Natural killer cell (primary cell): ENCODE measurements around the gene AARS1. TPM values are rescaled to one million over a fixed set of nuclear protein-coding genes. Genes with fewer than 3 reads are reported as not detected.

Experiments
- ATAC-seq, 3 donors: fragments of 150-1000 bp in 2 of 3; fragments of 200-7000 bp in 1 of 3; cut with Tn5 transposase; 1 replicate in 1 of 3; 2 replicates in 2 of 3; pipeline ENCODE4 v1.10.0; 2021; ENCODE audit warnings: mild to moderate bottlenecking in 2 of 3, moderate library complexity in 2 of 3
- DNase-seq, 2 donors: peaks; one replicate each; pipeline versions ENCODE4 v3.0.0 to v3.0.0-alpha.2; 2013 to 2021; ENCODE audit warnings: mixed read lengths in 1 of 2
- H3K27ac ChIP-seq: one replicate; pipeline ENCODE4 v1.5.1; 2013; ENCODE audit warnings: mild to moderate bottlenecking, low read length
- H3K27me3 ChIP-seq: one replicate; pipeline ENCODE4 v1.6.1; 2013; ENCODE audit warnings: low read length; ENCODE audit not compliant: control insufficient read depth, insufficient read depth
- H3K36me3 ChIP-seq: one replicate; pipeline ENCODE4 v1.6.1; 2013; ENCODE audit warnings: low read length; ENCODE audit not compliant: control insufficient read depth, insufficient read depth
- H3K4me1 ChIP-seq: one replicate; pipeline ENCODE4 v1.6.1; 2013; ENCODE audit warnings: low read length; ENCODE audit not compliant: control insufficient read depth, insufficient read depth
- H3K4me3 ChIP-seq: one replicate; pipeline ENCODE4 v1.5.1; 2013; ENCODE audit warnings: low read length
- H3K9me3 ChIP-seq: one replicate; pipeline ENCODE4 v1.6.1; 2013; ENCODE audit warnings: low read length; ENCODE audit not compliant: control insufficient read depth, insufficient read depth
- H3K27ac Mint-ChIP-seq, 2 donors: one replicate each; pipeline ENCODE4 v1.8.0; 2022; ENCODE audit warnings: mild to moderate bottlenecking in 2 of 2, mixed read lengths in 2 of 2, moderate library complexity in 1 of 2
- H3K27me3 Mint-ChIP-seq, 2 donors: one replicate each; pipeline ENCODE4 v1.8.0; 2022; ENCODE audit warnings: low read depth in 2 of 2, mixed read lengths in 2 of 2
- H3K36me3 Mint-ChIP-seq: one replicate; pipeline ENCODE4 v1.8.0; 2022; ENCODE audit warnings: mixed read lengths
- H3K4me1 Mint-ChIP-seq, 2 donors: one replicate each; pipeline ENCODE4 v1.8.0; 2022; ENCODE audit warnings: mixed read lengths in 2 of 2
- H3K4me3 Mint-ChIP-seq: one replicate; pipeline ENCODE4 v1.8.0; 2022; ENCODE audit warnings: mild to moderate bottlenecking, moderate library complexity, mixed read lengths
- H3K9me3 Mint-ChIP-seq, 2 donors: one replicate each; pipeline ENCODE4 v1.8.0; 2022; ENCODE audit warnings: mixed read lengths in 2 of 2
- CTCF ChIP-seq: fragments of 200-600 bp; IDR thresholded peaks from one replicate; pipeline ENCODE4 v1.8.0; 2022; ENCODE audit warnings: antibody characterized with exemption
- WGBS: methylation state at CpG from one replicate; pipeline ENCODE4 v1.1.7; 2013; ENCODE audit warnings: missing lambda C conversion rate; ENCODE audit not compliant: insufficient coverage; 5-methylcytosine and 5-hydroxymethylcytosine counted together
- intact Hi-C: fragments of 100-400 bp; cut with micrococcal nuclease; formaldehyde crosslinking; loops from one replicate; pipeline ENCODE4 v1.14.2; 2022
- total RNA-seq, 4 donors: library from RNA; stranded (reverse); fragments of 120-200 nt in 1 of 4; gene quantifications; one replicate each; pipeline versions ENCODE4 v1.2.3 to v1.2.4, GENCODE V29; 2013 to 2022

The AARS1 gene
- total RNA-seq, 3 donors from 2014 or later (not counting 1 experiment from before 2014, with no cell fraction given) = 19.8 to 29.9 (median 26.1) TPM

GRCh38 chr16:70258946-70259345 is 30.4 kb downstream of the AARS1 start:
- H3K36me3 ChIP-seq = peaks cover 51% of the 10 kb centered on the region
- H3K4me1 Mint-ChIP-seq = no peaks in the 10 kb centered on the region
- H3K9me3 Mint-ChIP-seq = no peaks in the 10 kb centered on the region
- no peaks in the 10 kb centered on the region for H3K27me3 ChIP-seq
- H3K27ac Mint-ChIP-seq = no peak overlapping the region
- H3K27me3 Mint-ChIP-seq = no peaks in the 10 kb centered on the region
- H3K4me3 ChIP-seq = no peak overlapping the region
- H3K9me3 ChIP-seq = no peaks in the 10 kb centered on the region
- no peak for TF ChIP-seq CTCF
- ATAC-seq (no peak), DNase-seq (no peak)
- 99% methylated on average over 8 of the region's 10 CpGs for WGBS
- no peak overlapping the region for H3K4me3 Mint-ChIP-seq
- H3K4me1 ChIP-seq = no peaks in the 10 kb centered on the region
- no peak overlapping the region for H3K27ac ChIP-seq
- no peaks in the 10 kb centered on the region for H3K36me3 Mint-ChIP-seq
- intact Hi-C loops = no loop called here

- H3K4me1 ChIP-seq = no peaks in the 10 kb centered on the region
- no peak for DNase-seq
- H3K27me3 ChIP-seq = no peaks in the 10 kb centered on the region
- H3K36me3 ChIP-seq = peaks cover 48% of the 10 kb centered on the region
- ATAC-seq = no peak
- intact Hi-C loops = no loop called here
- H3K4me1 Mint-ChIP-seq = no peaks in the 10 kb centered on the region
- no peak overlapping the region for H3K27ac ChIP-seq
- no peaks in the 10 kb centered on the region for H3K27me3 Mint-ChIP-seq
- no peak overlapping the region for H3K4me3 ChIP-seq
- H3K9me3 Mint-ChIP-seq = no peaks in the 10 kb centered on the region
- H3K27ac Mint-ChIP-seq = no peak overlapping the region
- 96% methylated on average over 14 of the region's 14 CpGs for WGBS
- no peak for TF ChIP-seq CTCF
- no peaks in the 10 kb centered on the region for H3K36me3 Mint-ChIP-seq
- H3K9me3 ChIP-seq = no peaks in the 10 kb centered on the region
- H3K4me3 Mint-ChIP-seq = no peak overlapping the region
Observed at GRCh38 chr16:70258065-70258464, 31.2 kb downstream of the AARS1 start.

GRCh38 chr16:70257391-70257790 is 31.9 kb downstream of the AARS1 start:
- DNase-seq (no peak), ATAC-seq (no peak)
- intact Hi-C loops = no loop called here
- H3K4me3 Mint-ChIP-seq = no peak overlapping the region
- TF ChIP-seq CTCF = no peak
- no peak overlapping the region for H3K27ac Mint-ChIP-seq
- no peaks in the 10 kb centered on the region for H3K9me3 Mint-ChIP-seq
- Histone ChIP-seq H3K4me1 (peaks cover under 1% of the 10 kb centered on the region), H3K9me3 (no peaks in the 10 kb centered on the region), H3K27ac (no peak overlapping the region), H3K36me3 (peaks cover 51% of the 10 kb centered on the region), H3K27me3 (no peaks in the 10 kb centered on the region), H3K4me3 (no peak overlapping the region)
- H3K27me3 Mint-ChIP-seq = no peaks in the 10 kb centered on the region
- no peaks in the 10 kb centered on the region for H3K36me3 Mint-ChIP-seq
- H3K4me1 Mint-ChIP-seq = no peaks in the 10 kb centered on the region
- 93% methylated on average over 4 of the region's 4 CpGs for WGBS

GRCh38 chr16:70255574-70255973 is 33.7 kb downstream of the AARS1 start:
- Mint-ChIP-seq H3K27ac (no peak overlapping the region), H3K4me1 (peaks cover 0 to 7% of the 10 kb centered on the region in 2 donors), H3K9me3 (no peaks in the 10 kb centered on the region), H3K27me3 (no peaks in the 10 kb centered on the region), H3K36me3 (no peaks in the 10 kb centered on the region), H3K4me3 (no peak overlapping the region)
- Histone ChIP-seq H3K27ac (no peak overlapping the region), H3K4me1 (peaks cover 9% of the 10 kb centered on the region), H3K36me3 (peaks cover 42% of the 10 kb centered on the region), H3K27me3 (no peaks in the 10 kb centered on the region), H3K9me3 (no peaks in the 10 kb centered on the region), H3K4me3 (no peak overlapping the region)
- ATAC-seq (no peak), DNase-seq (no peak)
- WGBS = 96% methylated on average over 9 of the region's 9 CpGs
- no peak for TF ChIP-seq CTCF
- intact Hi-C loops = no loop called here
